Hematopoietic multipotent progenitor cell treated with erythropoietin and hydrocortisone succinate and interleukin-3 and kit ligand, for 4 days (in vitro differentiated cells): ENCODE measurements around the gene OTULINL.
A peak's percentile ranks its signal among the peaks of the same experiment; 100 is the strongest.

ENCODE experiments used
- DNase-seq: peaks from one replicate; pipeline ENCODE4 v3.0.0-alpha.2; 2015

OTULINL gene

DNA sequence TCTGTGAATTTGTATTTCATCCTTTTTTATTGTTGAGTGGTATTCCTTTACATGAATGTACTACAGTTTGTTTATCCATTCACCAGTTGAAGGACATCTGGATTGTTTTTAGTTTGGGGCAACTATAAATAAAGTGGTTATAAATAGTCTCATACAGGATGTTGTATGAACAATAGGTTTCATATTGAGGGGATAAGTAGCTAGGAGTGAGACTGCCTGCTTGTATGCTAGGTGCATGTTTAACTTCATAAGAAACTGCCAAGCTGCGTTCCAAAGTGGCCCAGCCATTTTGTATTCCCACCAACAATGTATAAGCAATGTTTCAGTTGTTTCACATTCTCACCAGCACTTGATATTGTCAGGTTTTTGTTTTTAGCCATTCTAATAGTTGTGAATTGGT is 21.5 kb downstream of the OTULINL start:
- no peak for DNase-seq

DNA sequence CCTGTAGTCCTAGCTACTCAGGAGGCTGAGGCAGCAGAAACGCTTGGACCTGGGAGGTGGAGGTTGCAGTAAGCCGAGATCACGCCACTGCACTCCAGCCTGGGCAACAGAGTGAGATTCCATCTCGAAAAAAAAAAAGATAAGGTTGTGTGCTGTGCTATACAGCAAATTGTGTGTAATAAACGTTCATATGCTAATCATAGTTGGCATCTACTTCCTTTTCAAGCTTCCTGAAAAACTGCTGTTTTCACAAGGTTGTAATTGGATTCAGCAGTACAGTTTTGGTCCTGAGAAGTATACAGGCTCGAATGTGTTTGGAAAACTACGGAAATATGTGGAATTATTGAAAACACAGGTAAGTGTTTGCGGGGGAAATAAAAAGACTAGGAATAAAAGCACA is 25.5 kb downstream of the OTULINL start:
- DNase-seq, result peak; percentile 45

DNA sequence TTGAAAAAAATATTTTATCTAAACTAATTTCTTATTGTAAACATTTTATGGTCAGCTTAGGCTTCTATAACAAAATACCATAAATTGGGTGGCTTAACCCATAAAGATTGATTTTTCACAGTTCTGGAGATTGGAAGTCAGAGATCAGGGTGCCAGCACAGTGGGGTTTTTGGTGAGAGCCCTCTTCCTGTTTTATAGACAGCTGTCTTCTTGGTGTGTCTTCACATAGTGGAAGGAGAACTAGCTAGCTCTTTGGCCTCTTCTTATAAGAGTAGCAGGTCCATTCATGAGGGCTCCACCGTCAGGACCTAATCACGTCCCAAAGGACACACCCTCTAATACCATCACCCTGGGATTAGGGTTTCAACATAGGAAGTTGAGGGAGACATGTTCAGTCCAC is 26.6 kb downstream of the OTULINL start:
- peak; percentile 43 for DNase-seq

DNA sequence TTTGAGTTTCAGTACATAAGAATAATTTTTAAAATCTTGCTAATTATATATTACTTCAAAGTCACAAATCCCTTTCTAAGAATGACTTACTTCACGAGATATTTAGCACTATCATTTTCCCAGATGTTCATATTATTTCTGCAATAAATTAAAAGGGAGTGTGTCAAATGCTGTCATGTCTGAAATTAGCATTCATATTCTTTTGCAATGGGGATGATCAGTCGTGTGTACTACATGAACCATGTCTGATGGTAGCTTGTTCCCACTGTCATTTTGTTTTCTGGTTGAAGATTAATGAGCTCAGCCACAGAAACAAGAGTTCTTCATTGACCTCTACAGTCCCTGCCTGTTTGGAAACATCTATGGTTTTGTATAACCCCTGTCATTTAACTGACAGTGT is 30.1 kb downstream of the OTULINL start:
- no peak for DNase-seq

DNA sequence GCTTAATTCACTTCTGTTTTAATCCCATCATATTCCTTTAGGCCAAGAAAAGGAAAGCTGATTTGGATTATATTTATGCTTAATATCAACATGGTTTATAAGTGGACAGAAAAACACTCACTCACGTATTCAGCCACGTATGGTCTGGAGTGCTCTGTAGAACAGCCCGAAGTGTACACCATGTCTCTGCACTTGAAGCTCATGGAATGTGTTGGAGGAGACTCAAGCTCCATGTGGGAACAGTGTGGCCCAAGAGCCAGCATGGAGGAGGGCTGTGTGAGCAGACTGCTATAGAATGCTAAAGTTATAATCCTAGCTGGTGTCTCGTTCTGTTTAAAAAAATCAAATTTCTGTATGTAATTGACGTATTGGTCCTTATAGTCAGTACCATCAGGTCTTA is 32.9 kb downstream of the OTULINL start:
- DNase-seq, result no peak

DNA sequence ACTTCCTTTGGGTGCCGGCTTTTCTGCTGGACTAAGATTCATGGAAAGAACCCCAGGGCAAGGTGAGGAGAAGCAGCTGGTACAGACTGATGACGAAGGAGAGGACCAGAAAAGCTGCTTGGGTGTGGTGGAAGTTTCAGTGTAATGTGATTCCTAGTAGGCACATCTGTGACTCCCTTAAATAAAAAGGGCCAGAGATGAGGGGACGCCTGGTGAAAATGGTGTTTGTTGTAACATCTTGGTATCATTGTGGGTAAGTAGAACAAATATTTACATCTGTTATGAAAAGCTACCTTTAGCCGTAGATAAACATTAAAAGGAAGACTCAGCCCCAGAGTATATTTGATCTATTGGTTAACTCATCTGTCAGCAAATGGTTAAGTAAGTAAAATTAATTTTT is 33.8 kb downstream of the OTULINL start:
- DNase-seq, result no peak

DNA sequence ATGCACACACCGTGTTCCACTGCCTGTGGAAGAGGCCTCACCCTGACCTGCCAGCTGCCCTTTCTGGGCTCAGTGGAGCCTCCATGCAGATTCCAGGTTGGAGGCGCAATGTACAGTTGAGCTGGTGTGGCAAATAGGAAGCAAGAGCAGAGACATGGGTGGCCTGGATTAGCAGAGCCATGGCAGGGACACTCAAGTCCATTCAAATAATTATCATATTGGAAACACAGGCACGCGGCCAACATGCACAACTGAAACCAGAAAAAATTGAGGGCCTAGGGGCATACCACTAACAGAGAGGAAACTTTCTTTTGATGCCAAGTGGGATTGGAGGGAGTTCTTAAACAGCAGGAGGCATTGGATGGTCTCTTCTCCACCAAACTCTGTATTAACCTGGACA is 35.8 kb downstream of the OTULINL start:
- DNase-seq, result no peak

DNA sequence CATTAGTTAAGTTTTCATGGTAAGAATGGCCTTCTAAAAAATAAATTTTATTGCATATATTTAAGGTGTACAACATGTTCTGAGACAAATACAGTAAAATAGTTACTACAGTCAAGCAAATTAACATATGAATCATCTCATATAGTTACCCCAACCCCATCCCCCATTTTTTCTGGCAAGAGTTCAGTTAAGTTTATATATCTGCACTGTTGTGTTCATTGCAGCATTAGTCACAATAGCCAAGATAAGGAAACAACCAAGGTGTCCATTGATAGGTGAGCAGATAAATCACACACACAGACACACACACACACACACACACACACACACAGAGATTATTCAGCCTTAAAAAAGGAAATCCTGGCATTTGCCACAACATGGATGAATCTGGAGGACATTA is 45.7 kb downstream of the OTULINL start:
- no peak for DNase-seq

DNA sequence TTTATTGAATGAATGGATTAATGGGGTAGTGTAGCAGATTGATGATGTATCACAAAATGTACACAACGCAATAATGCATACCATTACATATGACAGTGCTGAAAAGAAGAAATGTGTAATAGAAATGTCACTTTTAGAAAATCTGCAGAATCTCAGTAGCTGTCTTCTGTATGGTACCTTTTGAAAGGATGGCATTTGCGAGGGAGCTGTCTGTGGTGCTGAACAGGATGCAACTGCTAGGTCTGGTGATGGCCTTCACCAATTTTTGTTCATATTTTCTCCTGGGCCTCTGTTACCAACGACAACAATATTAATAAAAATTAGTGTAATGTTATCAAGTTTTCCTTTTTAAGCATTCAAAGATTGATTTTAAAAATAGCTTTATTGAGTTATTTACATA is 46.8 kb downstream of the OTULINL start:
- peak; percentile 83 for DNase-seq

DNA sequence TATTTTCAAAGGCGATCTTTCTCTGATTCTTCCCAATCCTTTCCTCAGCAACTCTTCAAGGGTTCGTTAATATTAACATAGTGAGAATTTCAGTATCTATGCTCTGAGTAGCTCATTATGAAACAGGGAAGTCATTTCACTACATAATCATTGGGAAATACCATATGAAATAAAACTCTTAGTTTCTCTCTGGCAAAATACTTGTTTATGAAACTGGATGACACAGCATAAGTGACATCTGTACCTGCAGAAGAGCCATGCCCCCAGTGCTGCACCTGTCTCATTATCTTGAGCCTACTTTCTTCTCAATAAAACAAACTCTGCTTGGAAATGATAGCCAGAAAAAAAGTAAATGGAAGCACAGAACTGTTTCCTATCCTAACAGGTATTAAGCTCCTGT is 49.1 kb downstream of the OTULINL start:
- no peak for DNase-seq

DNA sequence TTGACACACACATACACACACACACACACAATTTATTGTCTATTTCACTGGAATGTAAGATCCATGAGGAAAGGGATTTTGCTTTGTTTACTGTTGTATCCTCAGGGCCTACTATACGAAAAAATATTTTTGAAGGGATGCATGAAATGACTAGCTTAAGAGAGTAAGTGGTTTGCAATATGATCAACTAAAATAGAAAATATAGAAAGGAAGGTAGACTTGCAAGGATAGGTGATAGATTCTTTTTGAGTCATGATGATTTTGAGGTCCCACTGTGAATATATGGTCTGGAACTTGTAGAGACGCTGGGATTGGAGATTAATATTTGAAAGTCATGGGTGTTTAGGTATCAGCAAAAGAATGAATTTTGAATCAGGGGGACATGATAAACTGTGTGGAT is 54.1 kb downstream of the OTULINL start:
- DNase-seq, result no peak

DNA sequence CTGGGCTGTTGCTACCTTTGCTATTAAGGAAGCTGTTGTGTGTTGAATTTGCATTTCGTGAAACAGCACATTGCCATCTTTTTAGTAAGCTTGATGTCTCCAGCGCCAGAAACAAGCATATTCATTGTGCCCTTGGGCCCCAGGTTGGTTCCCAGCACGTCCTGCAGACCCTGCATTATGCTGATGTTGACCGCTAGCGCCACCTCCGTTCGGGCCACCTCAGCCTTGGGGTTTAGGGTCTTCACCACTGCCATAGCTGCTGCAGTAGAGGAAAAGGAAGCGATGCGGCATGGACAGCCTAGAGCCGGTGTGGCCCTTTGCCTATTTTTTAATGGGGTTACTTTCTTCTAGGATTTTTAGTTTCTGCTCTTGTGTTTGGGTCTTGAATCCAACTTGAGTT is 59.2 kb downstream of the OTULINL start:
- DNase-seq, result no peak

DNA sequence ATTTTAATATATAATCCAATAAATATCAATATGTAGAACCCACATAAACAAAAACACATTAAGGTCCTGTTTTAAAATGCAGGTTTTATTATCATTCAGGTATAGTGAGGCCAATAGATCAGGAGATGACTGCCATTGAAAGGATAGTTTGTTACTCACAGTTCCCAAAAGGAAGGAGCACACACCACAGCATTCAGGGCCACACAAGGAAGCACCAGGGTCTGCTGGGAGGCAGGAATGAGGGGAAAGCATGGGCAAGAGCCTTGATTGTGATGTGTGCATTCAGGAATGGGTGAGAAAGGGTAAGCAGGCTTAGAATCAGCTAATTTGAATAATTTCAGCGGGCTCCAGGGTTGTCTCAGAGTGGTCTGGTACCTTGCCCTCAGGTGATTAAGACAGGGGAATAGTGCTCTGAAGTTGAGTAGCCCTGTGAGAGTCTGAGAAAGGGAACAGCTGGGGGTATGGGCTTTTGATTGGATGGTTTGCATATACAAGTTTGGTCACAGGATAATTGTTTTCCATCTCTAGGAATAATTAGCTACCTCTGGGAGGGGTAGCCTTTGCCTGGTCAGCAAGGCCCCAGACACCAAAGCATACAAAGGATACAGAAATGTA is 63.1 kb downstream of the OTULINL start:
- DNase-seq, result no peak

DNA sequence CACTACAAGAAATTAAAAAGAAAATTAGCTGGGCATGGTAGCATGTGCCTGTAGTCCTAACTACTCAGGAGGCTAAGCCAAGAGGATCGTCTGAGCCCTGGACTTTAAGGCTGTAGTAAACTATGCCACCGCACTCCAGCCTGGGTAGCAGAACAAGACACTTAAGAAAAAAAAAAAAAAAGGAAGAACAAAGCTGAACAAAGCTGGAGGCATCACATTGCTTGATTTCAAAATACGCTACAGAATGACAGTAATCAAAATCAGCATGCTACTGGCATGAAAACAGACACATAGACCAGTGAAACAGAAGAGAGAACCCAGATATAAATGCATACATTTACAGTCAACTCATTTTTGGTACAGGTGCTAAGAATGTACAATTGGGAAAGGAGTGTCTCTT is 68.5 kb downstream of the OTULINL start:
- no peak for DNase-seq

DNA sequence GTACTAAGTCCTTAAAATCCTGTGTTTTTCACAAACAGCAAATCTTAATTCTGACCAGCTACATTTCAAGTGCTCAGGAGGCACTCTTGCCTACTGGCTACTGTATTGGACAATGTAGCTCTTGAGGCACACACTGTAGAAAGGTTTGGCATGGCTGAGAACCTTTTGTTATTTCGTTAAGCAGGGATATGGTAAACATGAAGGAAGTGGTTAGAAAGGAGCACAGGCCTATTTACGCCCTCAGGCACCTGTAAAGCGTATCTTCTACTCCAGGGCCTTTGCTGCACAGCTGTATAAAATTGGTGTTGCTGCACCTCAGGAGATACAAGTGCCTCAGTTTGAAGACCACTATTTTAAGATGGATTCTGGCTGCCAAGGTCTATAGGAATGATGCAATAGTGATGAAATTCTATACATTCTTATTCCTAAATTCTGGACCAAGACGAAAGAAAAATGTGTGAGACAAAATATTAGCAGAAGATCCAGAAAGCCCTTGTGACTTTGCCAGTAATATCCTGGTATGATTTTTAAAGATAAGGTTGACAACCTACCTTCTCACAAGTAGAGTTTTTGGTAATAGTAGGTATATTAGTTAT is 73.7 kb downstream of the OTULINL start:
- DNase-seq, result no peak

DNA sequence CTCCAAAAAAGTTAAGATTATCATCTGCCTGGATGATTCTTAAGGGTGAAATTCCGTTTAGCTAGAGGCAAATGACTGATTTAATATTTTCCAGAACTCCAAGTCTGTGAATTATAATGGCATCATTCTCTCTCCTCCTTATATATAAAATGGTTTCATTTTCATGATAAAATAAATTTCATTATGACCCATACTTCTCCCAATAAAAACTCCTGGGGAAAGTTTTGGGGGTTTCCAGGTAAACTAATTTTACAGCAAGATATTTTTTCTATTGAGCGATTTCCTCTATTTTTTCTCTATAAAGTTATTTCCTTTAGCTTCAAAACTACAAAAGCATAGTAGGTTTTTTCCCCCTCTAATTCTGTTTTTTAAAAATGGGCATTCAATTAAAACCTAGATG is 75.3 kb downstream of the OTULINL start:
- no peak for DNase-seq

DNA sequence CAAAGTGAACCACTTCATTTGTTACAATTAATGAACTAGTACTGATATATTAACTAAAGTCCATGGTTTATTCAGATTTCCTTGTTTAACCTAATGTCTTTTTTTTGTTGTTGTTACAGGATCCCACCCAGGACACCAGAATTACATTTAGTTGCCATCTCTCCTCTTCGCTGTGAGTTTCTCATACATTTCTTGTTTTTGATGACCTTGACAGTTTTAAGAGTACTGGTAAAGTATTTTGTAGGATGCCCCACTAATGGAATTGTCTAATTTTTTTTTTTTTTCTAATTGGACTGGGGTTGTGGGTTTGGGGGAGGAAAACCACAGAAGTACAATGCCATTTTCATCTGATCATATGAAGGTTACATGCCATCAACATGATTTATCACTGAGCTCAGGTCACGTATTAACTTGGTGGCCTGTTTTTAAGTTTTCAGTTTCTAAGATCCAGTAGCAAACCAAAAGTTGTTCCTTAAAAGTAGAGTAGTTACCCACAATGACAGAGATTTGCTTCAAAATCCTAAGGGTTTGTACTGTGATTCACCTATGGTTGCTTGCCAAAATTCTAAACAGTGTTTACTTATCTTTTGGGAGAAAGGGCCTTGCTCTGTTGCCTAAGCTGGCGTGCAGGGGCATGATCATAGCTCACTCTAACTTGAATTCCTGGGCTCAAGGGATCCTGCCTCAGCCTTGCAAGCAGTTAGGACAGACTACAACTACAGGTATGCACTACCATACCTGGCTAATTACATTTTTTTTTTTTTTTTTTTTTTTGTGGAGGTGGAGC is 78.4 kb downstream of the OTULINL start:
- DNase-seq, result no peak

DNA sequence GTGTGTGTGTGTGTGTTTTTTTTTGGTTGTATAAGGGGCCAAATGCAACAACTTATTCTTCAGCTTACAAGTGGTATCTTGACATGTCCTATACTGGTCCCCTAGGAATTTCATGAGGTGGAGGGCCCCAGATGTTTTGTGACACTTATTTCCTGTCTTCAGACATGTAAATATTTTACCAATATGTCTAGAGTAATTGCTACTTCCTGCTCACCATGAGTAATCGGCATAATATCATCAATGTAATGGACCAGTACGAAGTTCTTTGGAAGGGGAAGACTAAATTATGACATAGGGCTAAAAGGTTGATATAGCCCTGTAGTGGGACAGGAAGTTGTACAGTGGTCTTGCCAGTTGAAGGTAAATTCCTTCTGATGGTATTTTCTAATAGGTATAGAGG is 79.2 kb downstream of the OTULINL start:
- DNase-seq, result no peak
